H1 (cell line): ENCODE measurements around the gene RBMS1. TPM values are rescaled to one million over a fixed set of nuclear protein-coding genes. Genes with fewer than 3 reads are reported as not detected.

Experiments
- POLR2AphosphoS5 ChIP-seq: IDR thresholded peaks from 2 replicates; pipeline ENCODE4 v1.6.1; 2011; ENCODE audit warnings: low read depth, low read length
- RAD21 ChIP-seq, 2 experiments: IDR thresholded peaks in 1 of 2; conservative IDR thresholded peaks in 1 of 2; 2 replicates each; pipeline ENCODE4 v1.6.1; 2011; ENCODE audit warnings: low read depth in 2 of 2, low read length in 2 of 2, improper control_type of control experiment in 1 of 2, inconsistent platforms in 1 of 2, mild to moderate bottlenecking in 1 of 2, moderate library complexity in 1 of 2
- RBBP5 ChIP-seq: IDR thresholded peaks from 2 replicates; pipeline ENCODE4 v1.7.1; 2012; ENCODE audit warnings: low read depth, mild to moderate bottlenecking, inconsistent platforms, low read length, moderate library complexity, borderline replicate concordance
- SP2 ChIP-seq: IDR thresholded peaks from 2 replicates; pipeline ENCODE4 v1.6.1; 2012; ENCODE audit warnings: mild to moderate bottlenecking, low read length, inconsistent platforms
- SP4 ChIP-seq: IDR thresholded peaks from 2 replicates; pipeline ENCODE4 v1.6.1; 2012; ENCODE audit warnings: low read length, inconsistent platforms
- polyA plus RNA-seq, 7 experiments: library from polyadenylated mRNA; depleted of rRNA in 3 of 7; stranded (reverse) in 5 of 7; unstranded in 2 of 7; fragments of >200 nt in 5 of 7; fragments of 200-250 nt in 2 of 7; gene quantifications; 1 replicate in 5 of 7; 2 replicates in 1 of 7; 4 replicates in 1 of 7; pipeline versions ENCODE4 v1.2.1 to v1.2.3, GENCODE V29; 2011 to 2013; ENCODE audit warnings: missing spikeins in 2 of 7, mixed read lengths in 2 of 7
- total RNA-seq: library from RNA; stranded (reverse); fragmentation: NEBNext Ultra II Directional; extraction: Animal tissue kit (Norgen Biotek cat#: 25700); gene quantifications from 2 replicates; pipeline ENCODE4 v1.2.1, GENCODE V29; 2021

The RBMS1 gene
- total and polyA plus RNA-seq, 2 of the 8 experiments (the other 6 are each of a cell fraction or from before 2014, with no cell fraction given) = 53.7 to 60.0 TPM

DNA sequence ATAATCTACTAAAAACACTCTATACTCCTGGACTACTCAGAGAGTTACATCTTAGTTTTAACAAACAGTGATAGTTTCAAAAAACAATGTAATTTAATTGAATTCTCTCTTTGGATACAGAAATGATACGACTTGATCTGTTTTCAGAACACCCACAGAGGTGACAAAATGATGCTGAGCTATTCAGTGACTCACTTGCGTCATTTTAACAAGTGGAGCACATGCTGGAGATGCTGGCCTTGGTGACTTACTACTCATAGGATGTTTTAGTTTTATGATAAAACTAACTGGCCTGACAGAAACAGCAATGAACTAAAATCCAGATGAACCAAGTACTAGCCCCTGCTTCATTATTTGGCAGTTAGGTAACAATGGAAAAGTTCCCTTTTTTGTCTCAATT is 192.2 kb downstream of the RBMS1 start (continued):
- no peak for TF ChIP-seq SP4
- TF ChIP-seq RBBP5 = no peak
- TF ChIP-seq RAD21 (IDR thresholded peaks at IDR 0.05 in 1 of 2, conservative IDR thresholded peaks at IDR 0.05 in 1 of 2; ENCODE audit: low read depth in 2 of 2, low read length in 2 of 2) = no peak
- TF ChIP-seq SP2 = no peak
- TF ChIP-seq POLR2AphosphoS5 = no peak
